Measurements from ENCODE around the gene CFAP410.
"Not testable (repeated sequence)": the region's sequence is repeated elsewhere in the genome, so short reads cannot be mapped to it uniquely, and the experiment has no call there.

CFAP410 gene

GRCh38 chr21:44368711-44369446, 29.7 kb upstream of the CFAP410 start:
- DNase-seq (ENCODE audit: low read depth in 3 of 3): no peak

GRCh38 chr21:44366586-44367211, 27.5 kb upstream of the CFAP410 start:
- no peak for DNase-seq (ENCODE audit: low read depth in 3 of 3)

- no peak for DNase-seq (ENCODE audit: low read depth in 3 of 3)
Measured at GRCh38 chr21:44365967-44366585, 26.9 kb upstream of the CFAP410 start.

- no peak for DNase-seq (ENCODE audit: low read depth in 3 of 3)
Measured at GRCh38 chr21:44365251-44365966, 26.2 kb upstream of the CFAP410 start.

GRCh38 chr21:44364151-44365053, 25.2 kb upstream of the CFAP410 start:
- DNase-seq (ENCODE audit: low read depth in 3 of 3): no peak

- no peak for DNase-seq (ENCODE audit: low read depth in 3 of 3)
Measured at GRCh38 chr21:44363278-44363677, 24.1 kb upstream of the CFAP410 start.

- DNase-seq (ENCODE audit: low read depth in 3 of 3): not testable (repeated sequence)
Measured at GRCh38 chr21:44361903-44362302, 22.7 kb upstream of the CFAP410 start.

- DNase-seq (ENCODE audit: low read depth in 3 of 3): no peak
Measured at GRCh38 chr21:44360159-44360558, 21.0 kb upstream of the CFAP410 start.

- DNase-seq (ENCODE audit: low read depth in 3 of 3): no peak
Measured at GRCh38 chr21:44359396-44359795, 20.2 kb upstream of the CFAP410 start.

- no peak for DNase-seq (ENCODE audit: low read depth in 3 of 3)
Measured at GRCh38 chr21:44357064-44357837, 18.1 kb upstream of the CFAP410 start.

GRCh38 chr21:44356636-44357035, 17.4 kb upstream of the CFAP410 start:
- DNase-seq (ENCODE audit: low read depth in 3 of 3): no peak

- DNase-seq (ENCODE audit: low read depth in 3 of 3): no peak
Measured at GRCh38 chr21:44356160-44356559, 17.0 kb upstream of the CFAP410 start.

GRCh38 chr21:44354775-44355771, 15.9 kb upstream of the CFAP410 start:
- no peak for DNase-seq (ENCODE audit: low read depth in 3 of 3)

- DNase-seq (ENCODE audit: low read depth in 3 of 3): no peak
Measured at GRCh38 chr21:44354001-44354405, 14.8 kb upstream of the CFAP410 start.

- DNase-seq (ENCODE audit: low read depth in 3 of 3): no peak
Measured at GRCh38 chr21:44353191-44353970, 14.2 kb upstream of the CFAP410 start, which contains the start of gene TRPM2. Gene TRPM2 (plus strand): TSS chr21:44353621. CDS start chr21:44353701, 80 bp downstream.

GRCh38 chr21:44352253-44352860, 13.2 kb upstream of the CFAP410 start:
- no peak for DNase-seq (ENCODE audit: low read depth in 3 of 3)

GRCh38 chr21:44351535-44352252, 12.5 kb upstream of the CFAP410 start:
- DNase-seq (ENCODE audit: low read depth in 3 of 3): no peak
